Stimulated activated CD4-positive, alpha-beta T cell treated with anti-CD3 and anti-CD28 coated beads, Interleukin-4, amount 100 ng/mL, for 1 hour (primary cell): ENCODE measurements around the gene DIP2C.
"Not testable (repeated sequence)": the region's sequence is repeated elsewhere in the genome, so short reads cannot be mapped to it uniquely, and the experiment has no call there.

Source experiments
- DNase-seq: peaks from one replicate; pipeline ENCODE4 v3.0.0-alpha.2; 2020

Gene DIP2C

DNA sequence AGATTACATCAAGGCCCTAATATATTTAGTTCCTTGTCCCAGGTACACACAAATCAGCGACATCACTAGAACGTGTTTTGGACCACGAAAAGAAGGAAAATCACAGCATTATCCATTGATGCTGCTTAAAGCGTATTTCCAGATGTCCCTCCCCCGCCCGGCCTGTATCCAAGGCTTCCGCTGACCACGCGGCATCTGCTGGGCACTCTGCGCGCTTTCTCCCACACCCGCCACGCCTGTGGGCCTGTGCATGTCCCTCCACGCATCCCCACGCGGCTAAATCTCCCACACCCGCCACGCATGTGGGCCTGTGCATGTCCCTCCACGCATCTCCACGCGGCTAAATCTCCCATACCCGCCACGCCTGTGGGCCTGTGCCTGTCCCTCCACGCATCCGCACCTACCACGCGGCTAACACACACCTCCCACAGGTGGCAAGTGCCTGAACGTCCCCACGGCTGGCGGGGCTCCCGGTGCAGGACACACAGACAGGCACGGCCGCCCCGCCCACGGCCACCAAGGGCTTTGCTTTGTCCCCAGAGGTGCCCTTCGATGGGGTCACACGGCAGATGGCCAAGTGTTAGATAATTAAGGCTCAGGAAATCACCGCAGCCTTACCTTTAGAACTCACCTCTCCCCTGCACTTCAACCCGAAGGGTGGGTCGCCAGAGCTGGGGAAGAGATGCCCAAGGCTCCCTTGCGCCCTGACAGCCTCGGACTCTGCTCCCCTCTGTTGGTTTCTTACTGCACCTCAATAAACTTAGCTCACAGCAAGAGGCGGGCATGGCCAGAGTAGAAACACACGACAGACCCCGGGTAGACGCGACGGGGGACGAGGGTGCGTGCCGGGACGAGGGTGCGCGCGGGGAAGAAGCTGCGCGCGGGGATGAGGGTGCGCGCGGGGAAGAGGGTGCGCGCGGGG lies 49.5 kb downstream of the DIP2C start:
- DNase-seq: no peak

DNA sequence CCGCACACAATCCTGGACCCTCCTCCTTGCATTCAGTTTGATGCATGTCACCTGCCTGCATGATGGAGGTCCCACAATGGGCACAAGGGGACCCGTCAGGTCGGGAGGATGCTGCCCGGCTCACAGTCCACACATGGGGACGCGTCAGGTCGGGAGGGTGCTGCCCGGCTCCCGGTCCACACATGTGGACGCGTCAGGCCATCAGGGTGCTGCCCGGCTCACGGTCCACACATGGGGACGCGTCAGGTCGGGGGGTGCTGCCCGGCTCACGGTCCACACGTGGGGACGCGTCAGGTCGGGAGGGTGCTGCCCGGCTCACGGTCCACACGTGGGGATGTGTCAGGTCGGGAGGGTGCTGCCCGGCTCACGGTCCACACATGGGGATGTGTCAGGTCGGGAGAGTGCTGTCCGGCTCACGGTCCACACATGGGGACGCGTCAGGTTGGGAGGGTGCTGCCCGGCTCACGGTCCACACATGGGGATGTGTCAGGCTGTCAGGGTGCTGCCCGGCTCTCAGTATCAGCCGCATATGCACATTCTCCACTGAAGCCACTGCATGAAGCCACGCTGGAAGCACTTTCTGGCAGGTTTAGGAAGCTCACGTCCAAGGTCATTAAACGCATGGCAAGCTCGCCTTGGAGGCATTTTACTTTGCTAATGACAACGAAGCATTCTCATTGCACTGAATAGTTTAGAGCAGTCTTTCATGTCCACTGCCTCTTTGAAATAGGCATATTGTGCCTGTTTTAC lies 50.3 kb downstream of the DIP2C start:
- DNase-seq: no peak

DNA sequence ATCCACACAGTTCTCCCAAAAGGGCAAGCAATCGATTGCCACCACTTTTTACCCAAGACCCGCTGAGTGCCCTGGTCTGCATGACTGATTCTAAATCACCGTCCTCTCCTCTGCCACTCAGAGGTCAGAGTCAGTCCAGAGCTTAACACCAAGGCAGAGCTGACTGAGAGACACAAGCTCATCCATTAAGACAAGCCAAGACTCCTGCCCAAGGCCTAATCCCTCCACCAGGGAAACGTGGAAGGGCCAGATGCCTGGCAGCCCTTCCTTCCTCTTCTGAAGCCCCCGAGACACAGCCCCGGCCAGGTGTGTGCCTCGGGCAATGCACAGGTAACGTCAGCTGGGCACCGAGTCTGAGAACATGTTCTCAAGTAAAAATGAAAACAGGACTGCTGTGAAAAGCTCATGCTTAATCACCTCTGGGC lies 51.7 kb downstream of the DIP2C start:
- DNase-seq: no peak

DNA sequence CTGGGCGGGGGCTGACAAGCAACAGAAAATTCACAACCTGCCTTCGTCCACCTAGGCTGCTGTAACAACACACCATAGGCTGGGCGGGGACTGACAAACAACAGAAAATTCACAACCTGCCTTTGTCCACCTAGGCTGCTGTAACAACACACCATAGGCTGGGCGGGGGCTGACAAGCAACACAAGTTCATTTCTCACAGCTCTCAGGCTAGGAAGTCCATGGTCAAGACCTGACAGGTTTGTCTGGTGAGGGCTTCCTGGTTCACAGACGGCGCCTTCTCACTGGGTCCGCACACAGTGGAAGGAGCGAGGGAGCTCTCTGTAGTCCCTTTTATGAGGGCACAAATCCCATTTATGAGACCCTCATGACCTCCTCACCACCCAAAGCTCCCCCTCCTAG lies 52.2 kb downstream of the DIP2C start:
- DNase-seq: no peak

DNA sequence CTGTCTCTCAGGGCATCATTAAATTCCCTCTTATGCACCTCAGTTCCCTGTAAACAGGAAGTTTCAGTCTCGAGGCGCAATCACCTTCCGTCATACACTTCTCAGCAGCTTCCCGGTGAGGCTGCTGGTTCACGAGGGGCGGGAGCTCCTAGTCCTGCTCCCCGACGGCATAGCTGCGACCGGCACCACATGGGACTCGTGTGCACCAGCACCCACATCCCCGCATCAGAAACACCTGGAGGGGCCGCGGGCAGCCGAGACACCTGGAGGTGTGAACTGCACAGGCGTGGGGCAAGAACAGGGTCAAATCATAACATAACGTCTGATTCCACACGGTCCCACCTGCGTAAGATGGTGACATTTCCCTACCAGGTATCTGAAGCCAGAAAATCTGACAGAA lies 52.7 kb downstream of the DIP2C start:
- no peak for DNase-seq

DNA sequence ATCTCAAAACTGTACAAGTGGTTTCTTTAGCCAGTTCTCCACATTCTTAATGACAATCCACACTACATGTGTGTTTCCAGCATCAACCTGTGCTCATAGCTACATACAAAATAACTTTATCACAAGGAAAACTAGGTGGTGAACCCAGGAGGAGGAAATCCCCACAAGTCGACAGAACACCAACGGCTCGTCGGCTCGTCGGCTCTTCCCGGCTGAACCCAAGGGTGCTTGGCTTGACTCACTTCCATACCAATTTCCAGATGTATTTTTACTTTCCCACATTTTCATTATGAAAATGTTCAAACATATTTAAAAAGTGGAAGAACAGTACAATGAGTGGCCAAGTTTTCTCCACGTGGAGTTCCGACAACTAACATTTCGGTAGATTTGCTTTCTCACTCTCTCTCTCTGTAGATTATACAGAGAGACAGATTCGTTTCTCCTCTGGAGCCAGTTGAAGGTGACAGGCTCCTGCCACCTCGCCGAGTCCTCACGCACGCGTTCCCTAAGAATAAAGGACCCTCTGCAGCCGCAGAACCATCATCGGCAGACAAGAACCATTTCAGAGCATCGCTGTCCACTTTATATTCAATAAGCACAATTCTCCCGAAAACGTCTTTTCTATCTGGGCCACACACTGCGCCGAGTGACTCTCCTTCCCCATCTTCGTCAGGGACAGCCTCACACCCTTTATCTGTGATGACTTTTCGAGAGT lies 53.3 kb downstream of the DIP2C start:
- no peak for DNase-seq

DNA sequence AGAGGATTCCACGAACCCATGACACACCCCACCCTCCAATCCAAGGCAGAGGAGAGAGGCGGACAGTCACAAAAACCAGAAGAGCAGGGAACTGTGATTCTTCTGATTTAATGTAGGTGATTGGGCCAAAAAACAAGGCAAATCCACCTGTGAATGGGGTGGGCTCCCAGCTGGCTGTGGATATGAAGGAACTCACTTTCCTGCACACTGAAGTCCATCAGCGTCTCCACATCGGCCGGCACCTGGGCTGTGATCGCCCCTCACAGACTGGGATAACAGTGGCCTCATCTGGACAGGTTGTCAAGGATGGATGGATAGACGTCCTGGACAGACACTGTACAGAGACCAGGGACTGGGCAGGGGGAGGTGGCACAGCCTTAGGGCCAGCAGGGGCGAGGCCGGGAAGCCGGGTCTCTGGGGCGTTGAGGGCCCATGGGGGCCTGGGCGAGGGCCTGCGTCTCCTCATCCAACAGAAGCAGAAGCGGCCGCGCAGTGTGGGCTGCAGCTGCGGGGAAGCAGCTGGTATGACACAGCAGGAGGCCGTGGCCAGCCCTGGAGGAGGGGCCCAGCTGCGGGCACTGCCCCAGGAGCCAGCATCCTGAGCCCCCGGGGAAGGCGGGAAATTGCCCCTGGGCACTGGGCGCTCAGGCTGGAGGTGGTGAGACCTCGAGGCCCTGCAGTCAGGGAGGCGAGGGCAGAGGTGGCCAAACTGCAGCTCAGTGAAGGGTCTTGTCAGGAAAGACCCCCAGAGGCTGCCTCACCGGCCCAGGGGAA lies 54.2 kb downstream of the DIP2C start:
- no peak for DNase-seq

DNA sequence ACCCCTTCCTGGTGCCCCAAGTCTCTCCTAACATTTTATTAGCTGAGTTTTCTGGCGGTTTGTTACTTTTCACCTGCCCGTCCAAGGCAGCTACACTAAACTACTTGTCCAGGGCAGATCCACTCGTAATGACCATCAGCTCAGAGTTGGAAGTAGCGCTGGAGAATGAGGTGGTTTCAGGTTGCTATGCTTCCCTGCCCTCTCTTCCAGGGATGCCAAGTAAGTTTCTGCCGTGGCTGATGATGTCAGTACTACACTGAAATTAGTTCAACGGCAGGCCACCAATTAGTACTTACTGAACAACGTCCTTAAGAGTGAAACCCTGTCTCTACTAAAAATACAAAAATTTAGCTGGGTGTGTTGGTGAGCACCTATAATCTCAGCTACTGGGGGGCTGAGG lies 55.2 kb downstream of the DIP2C start:
- DNase-seq: no peak

DNA sequence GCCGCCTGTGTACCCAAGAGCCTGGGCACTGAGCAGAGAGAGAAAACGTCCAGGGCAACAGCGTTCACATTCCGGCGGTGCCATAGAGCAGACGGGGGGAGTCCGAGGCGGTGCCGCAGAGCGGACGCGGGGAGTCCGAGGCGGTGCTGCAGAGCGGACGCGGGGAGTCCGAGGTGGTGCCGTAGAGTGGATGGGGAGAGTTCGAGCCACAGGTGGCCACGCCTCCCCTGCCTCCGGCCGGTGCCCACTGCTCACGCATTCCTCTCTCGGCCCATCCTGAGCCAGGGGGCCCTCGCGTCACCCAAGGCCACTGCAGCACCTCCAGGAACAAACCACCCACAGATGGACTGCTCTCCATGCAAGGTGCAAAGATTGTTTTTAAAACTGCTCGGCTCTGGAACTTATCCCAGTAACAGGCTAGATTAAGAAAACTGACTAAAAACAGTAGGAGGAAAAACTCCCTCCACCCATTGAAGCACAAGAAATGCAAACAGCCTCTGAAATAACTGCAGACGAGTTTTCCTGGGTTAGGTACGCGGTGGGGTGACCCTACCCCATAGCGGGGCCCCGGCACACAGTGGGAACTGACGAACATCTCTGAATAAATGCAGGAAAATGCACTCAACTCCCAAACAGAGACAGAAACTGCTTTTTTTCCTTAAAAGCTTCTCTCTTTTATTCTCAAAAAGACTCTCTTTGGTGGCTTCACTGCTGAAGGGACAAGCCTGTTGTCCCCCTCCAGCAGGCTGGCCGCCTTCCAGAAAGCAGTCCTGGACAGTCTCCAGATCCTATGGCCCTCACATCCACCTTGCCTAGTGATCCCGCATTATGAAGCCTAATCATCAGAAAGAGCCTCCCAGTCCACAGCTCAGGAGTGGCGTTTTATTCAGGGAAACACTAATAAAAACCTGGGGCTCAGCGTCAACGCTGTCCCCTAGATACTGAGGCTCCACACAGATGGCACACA lies 55.9 kb downstream of the DIP2C start:
- DNase-seq: no peak

DNA sequence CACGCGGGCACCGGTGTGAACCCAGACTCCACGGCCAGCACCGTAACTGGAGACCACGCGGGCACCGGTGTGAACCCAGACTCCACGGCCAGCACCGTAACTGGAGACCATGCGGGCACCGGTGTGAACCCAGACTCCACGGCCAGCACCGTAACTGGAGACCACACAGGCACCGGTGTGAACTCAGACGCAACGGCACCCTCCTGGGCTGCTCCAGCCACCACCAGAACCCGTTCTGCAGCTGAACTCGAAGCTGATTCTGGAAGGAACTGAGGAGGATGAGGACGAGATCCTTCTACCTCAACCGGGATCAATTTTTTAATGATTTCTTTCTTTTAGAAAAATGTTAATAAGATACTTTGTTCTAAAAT lies 56.7 kb downstream of the DIP2C start:
- DNase-seq: not testable (repeated sequence)

DNA sequence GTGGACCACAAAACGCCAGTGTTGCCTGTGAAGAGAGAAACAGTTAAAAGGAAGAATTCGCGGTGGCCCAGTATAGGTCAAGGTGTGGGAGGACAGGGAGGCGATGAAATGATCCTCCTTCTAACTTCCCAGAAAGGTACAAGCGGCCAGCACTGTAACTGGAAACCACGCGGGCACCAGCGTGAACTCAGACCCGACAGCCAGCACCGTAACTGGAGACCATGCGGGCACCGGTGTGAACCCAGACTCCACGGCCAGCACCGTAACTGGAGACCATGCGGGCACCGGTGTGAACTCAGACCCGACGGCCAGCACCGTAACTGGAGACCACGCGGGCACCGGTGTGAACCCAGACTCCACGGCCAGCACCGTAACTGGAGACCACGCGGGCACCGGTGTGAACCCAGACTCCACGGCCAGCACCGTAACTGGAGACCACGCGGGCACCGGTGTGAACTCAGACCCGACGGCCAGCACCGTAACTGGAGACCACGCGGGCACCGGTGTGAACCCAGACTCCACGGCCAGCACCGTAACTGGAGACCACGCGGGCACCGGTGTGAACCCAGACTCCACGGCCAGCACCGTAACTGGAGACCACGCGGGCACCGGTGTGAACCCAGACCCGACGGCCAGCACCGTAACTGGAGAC lies 57.2 kb downstream of the DIP2C start:
- not testable (repeated sequence) for DNase-seq

DNA sequence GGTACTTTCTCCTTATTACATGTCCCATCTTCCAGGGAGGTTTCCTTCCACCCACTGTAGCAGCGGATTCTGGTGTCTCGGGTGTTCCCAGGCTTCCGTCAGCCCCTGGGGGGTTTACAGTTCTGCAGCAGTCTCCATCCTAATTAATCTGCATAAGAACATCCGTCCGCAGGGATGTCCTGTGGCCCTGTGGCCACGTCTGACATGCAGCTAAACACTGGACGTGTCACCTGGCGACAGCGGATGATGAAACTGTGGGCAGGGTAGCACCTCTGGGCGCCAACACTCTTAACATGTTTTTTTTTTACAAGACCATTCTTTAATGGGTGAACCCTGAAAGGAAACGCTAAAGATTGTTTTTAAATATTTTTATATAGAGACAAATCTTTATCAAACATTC lies 58.2 kb downstream of the DIP2C start:
- no peak for DNase-seq

DNA sequence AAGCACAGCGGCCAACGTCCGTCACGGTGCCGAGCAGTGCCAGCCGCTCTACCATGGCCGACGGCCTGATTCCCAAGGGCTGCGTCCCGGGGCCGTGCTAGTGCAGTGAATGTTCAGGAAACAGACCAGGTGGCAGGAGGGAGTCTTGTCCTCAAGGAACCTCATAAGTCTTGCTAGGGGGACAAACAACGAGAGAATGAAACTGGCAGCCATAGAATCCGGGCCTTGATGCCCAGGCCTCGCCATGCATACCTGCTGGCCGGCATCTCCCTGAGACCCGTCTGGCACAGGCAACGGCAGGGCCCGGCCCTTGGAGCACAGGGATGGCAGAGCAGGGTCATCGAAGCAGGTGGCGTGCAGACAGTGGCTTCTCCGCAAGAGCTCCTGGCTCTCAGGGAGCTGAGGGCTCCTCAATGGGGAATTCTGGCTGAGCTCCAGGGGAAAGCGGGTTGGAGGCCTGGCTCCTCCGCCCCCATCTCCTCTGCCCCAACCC lies 58.8 kb downstream of the DIP2C start:
- no peak for DNase-seq

DNA sequence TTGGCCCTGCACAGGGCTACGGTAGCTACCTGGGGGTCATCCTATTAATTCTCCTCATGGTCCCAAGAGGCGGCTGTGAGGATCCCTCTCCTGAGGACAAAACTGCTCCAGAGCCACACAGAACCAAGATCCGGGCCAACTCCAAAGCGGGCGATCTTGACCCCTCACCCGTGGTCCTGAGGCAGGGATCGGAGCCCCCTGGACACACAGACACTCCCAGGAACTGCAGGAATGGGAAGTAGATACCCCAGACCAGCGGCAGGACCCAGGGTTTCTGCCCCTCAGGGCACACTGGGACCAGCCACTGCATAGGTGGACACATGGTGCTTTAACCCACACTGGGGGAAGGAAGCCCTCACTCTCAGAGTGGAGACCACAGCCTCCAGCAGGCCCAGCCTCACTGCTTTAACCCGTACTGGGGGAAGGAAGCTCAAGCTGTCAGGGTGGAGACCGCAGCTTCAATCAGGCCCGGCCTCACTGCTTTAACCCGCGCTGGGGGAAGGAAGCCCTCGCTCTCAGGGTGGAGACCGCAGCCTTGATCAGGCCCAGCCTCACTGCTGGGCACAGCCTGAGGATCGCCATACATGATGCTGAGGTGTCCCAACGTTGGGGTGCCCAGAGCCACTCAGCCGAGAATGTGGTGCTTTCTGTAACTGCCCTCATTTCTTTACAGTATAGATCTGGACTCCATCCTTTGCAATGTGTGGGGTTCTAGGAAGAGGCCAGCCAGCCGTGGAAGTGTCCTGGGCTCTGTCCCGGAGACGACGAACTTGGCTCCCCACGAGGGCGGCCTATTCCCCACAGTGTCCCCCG lies 60.1 kb downstream of the DIP2C start:
- no peak for DNase-seq

DNA sequence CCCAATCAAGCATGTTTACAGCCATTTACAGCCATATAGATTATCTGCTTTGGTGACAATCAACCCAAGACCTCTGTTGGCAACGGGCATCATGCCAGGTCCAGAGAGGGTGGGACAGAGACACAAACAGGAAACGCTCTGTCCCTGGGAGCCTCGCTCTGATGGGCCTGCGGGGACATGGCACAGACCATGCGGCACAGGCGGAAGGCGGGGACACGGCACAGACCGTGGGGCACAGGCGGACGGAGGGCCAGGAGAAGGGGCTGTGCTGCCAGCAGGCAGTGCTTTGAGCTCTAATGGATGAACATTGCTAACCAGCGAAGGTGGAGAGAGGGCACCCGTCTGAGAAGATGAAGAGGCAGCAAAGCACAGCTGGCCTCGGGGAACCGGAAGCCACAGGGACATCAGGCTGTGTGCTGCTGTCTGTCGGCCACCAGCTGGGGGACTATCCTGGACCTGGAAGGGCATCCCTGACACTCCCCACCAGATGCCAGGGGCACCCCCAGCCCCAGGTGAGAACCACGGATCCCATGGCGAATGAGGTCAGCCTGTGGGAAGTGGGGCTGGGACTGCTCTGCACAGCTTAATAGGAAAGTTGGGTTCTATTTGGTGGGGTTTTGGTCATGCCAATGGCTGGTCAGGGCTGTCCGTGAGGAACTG lies 61.0 kb downstream of the DIP2C start:
- DNase-seq: no peak

DNA sequence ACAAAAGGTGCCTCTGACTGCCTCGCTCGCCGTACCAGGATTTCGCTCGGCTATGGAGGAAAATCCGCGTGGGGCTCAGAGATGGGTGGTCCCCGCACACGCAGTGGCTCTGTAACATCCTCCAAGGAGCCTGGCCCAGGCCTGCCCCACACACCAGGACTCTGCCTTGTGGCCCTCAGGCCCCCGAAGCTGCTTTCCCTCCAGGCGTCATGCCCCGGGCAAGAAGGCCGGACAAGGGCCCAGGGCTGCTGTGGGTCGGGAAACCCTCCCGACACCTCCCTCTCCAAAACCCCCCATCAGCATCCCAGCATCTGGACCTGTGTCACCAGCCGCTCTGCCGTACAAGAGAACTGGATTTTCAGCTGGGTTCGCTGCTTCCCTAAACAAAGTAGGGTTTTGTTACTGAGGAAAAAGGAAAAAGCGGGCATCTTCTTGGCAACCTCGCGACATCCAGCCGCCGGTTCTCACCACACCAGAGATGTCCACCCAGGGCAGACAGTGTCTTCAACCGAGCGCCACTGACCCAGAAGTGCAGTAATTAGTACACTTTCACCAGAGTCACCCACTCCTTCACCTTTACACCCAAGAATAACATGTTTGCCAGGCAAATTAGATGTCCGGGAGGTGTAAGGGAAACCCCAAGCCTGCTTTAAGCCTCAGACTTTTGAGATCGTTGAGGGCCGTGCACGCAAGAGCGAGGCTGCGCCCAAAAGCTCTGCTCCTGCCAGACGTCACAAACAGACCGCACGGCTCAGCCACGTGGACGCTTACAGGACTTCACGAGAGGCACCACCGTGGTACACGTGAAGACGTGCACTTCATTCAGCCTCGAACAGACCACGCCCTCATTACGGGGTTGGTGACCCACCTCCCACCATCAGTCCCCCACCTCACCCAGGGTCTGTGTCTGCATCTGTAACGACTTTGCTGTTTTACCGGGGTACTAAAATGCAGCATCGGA lies 62.2 kb downstream of the DIP2C start:
- no peak for DNase-seq

DNA sequence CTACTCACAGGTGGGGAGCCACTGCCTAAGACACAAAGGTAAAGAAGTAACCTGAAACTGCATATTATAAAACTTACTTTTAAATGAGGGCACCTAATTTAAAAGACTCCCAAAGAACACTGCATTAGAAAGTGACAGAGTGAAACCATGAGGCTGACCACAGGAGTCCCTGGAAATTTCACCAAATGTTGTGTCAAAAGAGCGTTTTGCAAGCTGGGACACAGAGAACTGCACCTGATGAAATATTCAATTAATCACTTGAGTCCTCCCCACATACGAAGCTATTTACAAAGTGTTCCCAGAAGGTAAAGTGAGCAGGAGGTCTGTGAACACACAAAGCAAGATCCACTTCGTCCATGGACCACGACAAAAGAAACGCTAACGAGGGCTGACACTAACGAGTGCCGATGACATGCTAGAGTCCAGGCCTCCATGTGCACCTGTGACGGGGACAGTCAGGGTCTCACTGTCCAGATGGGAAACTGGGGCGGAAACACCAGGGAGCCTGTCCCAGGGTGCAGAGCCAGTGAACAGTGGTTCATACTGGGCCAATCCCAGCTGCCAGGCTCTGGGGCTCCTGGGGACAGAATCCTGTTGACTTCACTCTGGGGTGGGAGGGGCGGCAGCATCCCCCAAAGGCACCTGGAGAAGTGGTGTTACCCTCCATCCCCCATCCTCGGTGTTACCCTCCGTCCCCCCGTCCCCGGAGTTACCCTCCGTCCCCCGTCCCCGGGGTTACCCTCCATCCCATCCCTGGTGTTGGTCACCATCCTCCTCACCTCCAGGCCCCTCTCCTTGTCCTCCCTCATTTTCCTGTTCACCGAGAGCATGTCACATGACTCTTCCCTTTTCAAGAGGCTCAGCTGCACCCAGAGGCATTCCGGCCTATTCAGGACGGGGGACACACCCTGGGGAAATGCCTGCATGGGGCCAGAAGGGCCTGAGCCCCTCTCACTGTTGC lies 63.4 kb downstream of the DIP2C start:
- no peak for DNase-seq
